Cardiac septum (tissue), 1 donor: Measurements from ENCODE around the gene RGCC. TPM values are rescaled to one million over a fixed set of nuclear protein-coding genes. Genes with fewer than 3 reads are reported as not detected.

Experiments
- DNase-seq: peaks from one replicate; pipeline ENCODE4 v3.0.0-alpha.2; 2020; ENCODE audit warnings: low spot score
- intact Hi-C: fragments of 100-400 bp; cut with DNase I; formaldehyde crosslinking; loops from one replicate; pipeline ENCODE4 v1.14.0; 2022
- total RNA-seq: library from RNA; stranded (reverse); fragmentation: NEBNext Ultra II Directional; extraction: Animal tissue kit (Norgen Biotek cat#: 25700); gene quantifications from one replicate; pipeline ENCODE4 v1.2.1, GENCODE V29; 2021
- donor health status: DM: no; HTN: no; CAD: no.

Gene RGCC
- total RNA-seq, 1 donor from 2014 or later: 41.4 TPM

GRCh38 chr13:41505209-41505835 lies 48.0 kb downstream of the RGCC start:
- intact Hi-C loops: no loop called here
- DNase-seq: no peak

- DNase-seq: no peak
- intact Hi-C loops: no loop called here
Observed at GRCh38 chr13:41506312-41506711, 49.0 kb downstream of the RGCC start.

GRCh38 chr13:41509971-41510370 lies 52.6 kb downstream of the RGCC start:
- DNase-seq: no peak
- intact Hi-C loops: no loop called here

- intact Hi-C loops: no loop called here
- DNase-seq: no peak
Observed at GRCh38 chr13:41511827-41512226, 54.5 kb downstream of the RGCC start.

GRCh38 chr13:41512441-41512840 lies 55.1 kb downstream of the RGCC start:
- intact Hi-C loops: no loop called here
- no peak for DNase-seq

GRCh38 chr13:41513600-41513999 lies 56.2 kb downstream of the RGCC start:
- no peak for DNase-seq
- intact Hi-C loops: no loop called here

GRCh38 chr13:41514853-41515395 lies 57.6 kb downstream of the RGCC start:
- intact Hi-C loops: no loop called here
- DNase-seq: no peak

- intact Hi-C loops: no loop called here
- DNase-seq: no peak
Observed at GRCh38 chr13:41515491-41516139, 58.3 kb downstream of the RGCC start.

- intact Hi-C loops: no loop called here
- DNase-seq: no peak
Observed at GRCh38 chr13:41516166-41516565, 58.8 kb downstream of the RGCC start.

- no peak for DNase-seq
- intact Hi-C loops: no loop called here
Observed at GRCh38 chr13:41516760-41517159, 59.4 kb downstream of the RGCC start.

GRCh38 chr13:41520016-41520659 lies 62.8 kb downstream of the RGCC start:
- intact Hi-C loops: no loop called here
- DNase-seq: no peak

Other genes with a start within 250 kb of the RGCC start
- gene MTRF1, start 194.0 kb upstream of the RGCC start, total RNA-seq: 8.5 TPM
- gene NAA16, start 146.3 kb upstream of the RGCC start, total RNA-seq: 10.2 TPM